Left kidney (tissue), 8 donors: Measurements from ENCODE around the gene SHISA8. TPM values are rescaled to one million over a fixed set of nuclear protein-coding genes. Genes with fewer than 3 reads are reported as not detected.
"Not testable (repeated sequence)": the region's sequence is repeated elsewhere in the genome, so short reads cannot be mapped to it uniquely, and the experiment has no call there.

Source experiments
- DNase-seq: peaks from one replicate; pipeline ENCODE4 v3.0.0-alpha.2; 2013
- long read RNA-seq, 8 donors: transcript quantifications; one replicate each; lab custom pipeline, GENCODE V29; 2026
- polyA plus RNA-seq: library from polyadenylated mRNA; unstranded; fragments of 120-200 nt; gene quantifications from one replicate; pipeline ENCODE4 v1.2.1, GENCODE V29; 2013; ENCODE audit not compliant: insufficient read length

SHISA8 gene
- 0.38 TPM for polyA plus RNA-seq
- long read RNA-seq, donor 1, result 0 reads
- long read RNA-seq, donor 2, result 0 reads
- long read RNA-seq, donor 3, result 0 reads
- long read RNA-seq, donor 4, result 0 reads
- long read RNA-seq, donor 5, result 0 reads
- long read RNA-seq, donor 6, result 0 reads
- long read RNA-seq, donor 7, partial matches to known transcripts, result 0 of 1 reads
- long read RNA-seq, donor 7, other reads (novel, unspliced or antisense), result 0 of 1 reads
- long read RNA-seq, donor 8, result 0 reads

DNA sequence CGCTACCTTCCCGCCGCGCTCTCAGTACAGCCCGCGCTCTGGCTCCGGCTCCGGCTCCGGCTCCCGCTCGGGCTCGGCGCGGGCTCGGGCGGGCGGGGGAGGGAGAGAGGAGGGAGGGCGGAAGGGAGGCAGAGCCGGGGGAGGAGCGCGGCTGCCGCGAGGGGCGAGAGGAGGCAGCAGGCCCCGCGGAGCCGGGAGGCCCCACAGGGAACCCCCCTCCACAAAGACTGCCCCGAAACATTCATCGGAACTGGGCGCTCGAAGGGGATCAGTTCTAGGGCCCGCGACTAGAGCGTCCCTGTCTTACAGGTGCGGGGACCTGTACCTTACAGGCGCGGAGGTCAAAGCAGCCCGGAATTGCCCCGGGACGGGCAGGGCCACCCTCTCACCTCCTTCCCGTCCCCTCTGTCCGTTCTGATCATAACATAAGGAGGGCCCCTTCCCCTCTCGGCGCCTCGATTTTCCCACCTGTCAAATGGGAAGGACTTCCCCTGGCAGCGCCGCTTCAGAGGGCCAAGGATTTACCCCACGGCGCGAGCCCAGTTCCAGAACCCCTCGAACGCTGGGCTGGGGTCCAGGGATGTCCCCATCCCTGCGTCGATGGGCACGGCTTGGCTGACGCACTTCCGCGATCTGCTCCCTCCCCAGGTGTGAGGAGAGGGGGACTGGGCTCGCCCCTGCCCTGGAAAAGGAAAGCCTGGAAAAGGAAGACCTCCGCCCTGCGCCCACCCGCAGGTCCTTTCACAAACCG lies at the start of gene SHISA8:
Gene SHISA8, minus strand, starts transcription at position 40 of the 751 bp plus-strand sequence. CDS start 407 bp downstream, outside the sequence.
- peak; percentile 63 for DNase-seq

DNA sequence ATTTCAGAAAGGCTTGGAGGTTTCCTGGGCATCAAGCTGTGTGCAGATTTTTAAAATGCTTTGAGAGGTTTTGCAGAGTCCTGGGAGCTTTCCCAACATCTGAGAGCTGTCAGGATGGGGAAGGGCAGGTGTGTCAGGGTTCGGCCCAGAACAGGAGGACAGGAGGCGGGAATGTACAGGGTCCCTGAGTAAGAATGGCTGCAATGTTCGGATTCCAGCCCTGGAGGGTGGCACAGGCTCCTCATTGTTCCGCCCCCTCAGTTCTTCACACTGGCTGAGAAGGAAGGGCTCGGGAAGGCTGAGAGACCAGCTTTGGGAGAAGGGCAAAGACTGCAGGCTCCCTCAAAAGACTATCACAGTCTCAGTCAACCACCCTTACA lies 49.2 kb upstream of the SHISA8 start:
- no peak for DNase-seq

DNA sequence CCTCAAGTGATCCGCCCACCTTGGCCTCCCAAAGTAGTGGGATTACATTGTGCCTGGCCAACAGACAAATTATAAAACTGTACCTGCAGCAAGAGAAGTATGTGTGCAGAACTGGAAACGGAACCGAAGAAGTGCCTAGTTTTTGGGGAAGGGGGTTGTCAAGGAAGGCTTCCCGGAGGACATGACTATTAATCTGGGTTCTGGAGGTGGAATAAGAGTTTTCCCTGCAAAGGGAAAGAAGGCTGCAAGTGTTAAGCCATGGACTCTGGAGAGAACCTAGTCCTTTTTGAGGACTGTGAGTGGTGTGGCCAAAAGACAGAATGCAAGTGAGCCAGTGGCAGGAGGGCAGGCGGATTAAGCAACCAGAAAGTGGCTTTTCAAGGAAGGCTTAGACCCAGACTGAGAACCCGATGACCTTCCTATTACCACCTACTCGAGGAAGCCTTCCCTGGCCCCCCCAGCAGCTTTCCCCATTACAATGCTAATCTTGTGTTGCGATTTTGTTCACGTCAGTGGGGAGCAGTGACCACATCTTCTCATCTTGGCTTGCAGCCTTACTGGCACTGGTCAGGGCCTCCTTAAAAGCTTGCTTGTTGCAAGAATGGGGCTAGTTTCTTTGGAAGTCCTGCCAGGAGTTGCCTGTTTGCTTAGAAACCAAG lies 48.7 kb upstream of the SHISA8 start:
- DNase-seq, result no peak

DNA sequence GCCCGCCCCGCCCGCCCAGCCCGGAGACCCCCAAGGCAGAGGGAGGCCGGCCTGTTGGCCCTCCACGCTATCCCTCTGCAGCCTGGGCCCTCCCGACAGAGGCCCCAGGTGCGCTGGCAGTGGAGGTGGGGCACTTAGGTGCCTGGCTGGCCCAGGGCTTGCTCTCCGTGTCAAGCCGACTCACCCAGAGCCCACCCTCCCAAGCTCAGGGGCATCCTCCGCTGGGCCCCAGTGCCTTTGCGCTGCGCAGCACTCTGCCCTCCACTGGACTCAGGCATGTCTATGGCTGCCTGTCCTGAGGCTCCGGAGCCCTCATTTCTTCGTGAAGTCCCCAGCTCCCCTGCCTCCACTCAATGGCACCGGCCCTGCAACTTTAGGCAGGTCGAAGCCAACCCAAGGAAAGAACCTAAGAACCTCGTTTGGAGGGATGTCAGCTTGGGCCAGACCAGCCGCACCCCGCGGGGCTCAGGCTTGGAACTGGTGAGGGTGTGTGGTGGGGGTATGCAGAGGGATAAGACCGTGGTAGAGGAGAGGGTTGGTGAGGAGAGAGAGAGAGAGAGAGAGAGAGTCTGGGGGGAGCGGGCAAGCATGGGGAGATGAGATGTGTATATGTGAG lies 43.2 kb upstream of the SHISA8 start:
- DNase-seq, result no peak

DNA sequence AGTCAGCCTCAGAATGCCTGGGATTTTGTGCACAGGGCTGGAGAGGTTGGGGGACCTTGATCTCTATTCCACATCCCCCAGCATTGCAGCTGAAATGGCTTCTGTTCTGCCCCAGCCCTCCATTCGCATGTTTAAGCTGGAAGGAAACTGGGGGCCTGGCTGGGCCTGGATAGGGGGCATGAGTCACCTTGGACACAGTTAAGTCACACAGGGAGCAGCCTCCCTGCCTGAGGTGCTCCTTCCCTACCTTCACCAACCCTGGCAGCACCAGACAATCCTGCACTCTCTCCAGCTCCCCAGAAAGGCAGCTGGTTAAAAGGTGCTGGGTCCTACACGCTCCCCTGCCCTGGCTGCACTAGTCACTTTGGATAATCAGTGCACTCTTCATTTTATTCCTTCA lies 37.8 kb upstream of the SHISA8 start:
- DNase-seq, result no peak

DNA sequence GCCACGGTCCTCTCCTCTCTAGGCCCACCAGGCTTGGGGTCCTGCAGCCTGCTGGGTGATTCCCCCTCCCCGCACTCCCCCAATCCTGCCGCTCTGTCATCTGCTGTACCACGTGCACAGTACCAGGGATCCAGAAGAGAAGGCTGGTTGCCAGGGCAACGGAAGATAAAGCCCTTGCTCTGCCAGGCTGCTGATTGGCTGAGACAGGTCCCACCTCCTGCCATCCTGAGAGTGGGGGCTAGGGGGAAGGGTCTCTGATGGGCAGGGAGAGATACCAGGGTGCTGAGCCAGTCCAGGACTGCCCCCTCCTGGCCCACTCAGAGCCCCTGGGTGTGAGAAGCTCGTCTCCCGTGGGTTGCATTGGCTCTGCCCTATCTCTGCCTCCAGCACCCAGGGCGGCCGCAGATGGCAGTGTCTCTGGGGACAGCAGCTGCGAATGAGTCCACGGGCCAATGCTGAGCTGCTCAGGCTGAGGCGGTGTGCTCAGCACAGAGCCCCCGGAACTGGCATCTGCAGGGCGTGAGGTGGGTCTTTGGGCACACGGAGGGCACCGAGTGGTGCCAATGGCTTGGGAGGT lies 37.1 kb upstream of the SHISA8 start, which contains the start of gene SMIM45:
Gene SMIM45, plus strand, starts transcription at position 253 of the 577 bp plus-strand sequence.
- DNase-seq, result no peak

DNA sequence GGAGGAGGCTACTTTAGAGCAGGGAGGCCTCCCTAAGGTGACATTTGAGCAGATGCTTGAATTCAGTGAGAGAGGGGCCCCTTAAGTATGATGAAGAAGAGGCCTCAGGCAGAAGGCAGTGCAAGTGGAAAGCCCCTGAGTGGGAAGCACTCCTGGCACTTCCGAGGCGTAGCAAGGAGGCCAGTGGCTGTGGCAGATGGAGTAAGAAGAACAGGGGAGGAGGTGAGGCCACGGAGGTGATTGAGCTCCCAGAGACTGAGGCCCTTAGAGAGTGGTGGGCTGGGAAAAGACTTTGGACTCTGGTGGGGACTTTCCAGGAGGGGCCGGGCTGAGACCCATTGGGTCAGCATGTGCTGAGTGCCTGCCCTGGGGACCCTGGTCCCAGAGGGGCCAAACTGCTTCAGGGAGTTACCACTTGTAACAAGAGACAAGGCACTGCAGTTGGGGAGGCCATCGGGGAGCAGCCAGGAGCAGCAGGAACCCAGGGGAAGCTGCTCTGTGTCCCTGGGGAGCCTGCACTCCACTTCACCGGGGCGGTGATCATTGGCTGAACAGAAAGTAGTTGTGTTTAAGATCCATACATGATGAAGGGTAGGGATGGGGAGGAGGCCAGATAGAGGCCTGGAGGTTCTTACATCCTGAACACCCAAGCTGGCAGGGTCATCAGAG lies 34.6 kb upstream of the SHISA8 start:
- DNase-seq, result no peak

DNA sequence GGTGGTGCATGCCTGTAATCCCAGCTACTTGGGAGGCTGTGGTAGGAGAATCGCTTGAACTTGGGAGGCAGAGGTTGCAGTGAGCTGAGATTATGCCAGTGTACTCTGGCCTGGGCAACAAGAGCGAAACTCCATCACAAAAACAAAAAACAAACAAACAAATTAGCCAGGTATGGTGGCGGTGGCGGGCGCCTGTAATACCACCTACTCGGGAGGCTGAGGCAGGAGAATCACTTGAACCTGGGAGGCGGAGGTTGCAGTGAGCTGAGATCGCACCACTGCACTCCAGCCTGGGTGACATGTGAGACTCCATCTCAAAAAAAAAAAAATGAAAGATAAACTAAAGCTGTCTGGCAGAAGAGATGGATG lies 34.0 kb upstream of the SHISA8 start:
- not testable (repeated sequence) for DNase-seq

DNA sequence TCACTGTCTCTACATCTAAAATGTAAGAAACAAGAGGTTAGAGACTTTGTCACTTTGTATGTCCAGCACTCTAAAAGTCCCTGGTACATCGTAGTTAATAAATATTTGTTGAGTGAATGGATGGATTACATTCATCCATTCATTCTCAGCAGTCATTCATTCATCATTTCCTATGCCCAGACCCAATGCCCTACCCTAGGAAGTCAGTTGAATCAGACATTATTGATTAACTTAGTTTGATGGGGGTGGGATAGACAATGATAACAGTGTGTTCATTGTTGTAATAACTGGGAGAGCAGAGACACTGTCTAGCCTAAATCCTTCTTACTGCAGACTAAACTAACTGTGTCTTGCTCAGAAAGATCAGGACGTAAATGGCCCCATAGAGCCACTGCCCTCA lies 33.3 kb upstream of the SHISA8 start:
- DNase-seq, result no peak

DNA sequence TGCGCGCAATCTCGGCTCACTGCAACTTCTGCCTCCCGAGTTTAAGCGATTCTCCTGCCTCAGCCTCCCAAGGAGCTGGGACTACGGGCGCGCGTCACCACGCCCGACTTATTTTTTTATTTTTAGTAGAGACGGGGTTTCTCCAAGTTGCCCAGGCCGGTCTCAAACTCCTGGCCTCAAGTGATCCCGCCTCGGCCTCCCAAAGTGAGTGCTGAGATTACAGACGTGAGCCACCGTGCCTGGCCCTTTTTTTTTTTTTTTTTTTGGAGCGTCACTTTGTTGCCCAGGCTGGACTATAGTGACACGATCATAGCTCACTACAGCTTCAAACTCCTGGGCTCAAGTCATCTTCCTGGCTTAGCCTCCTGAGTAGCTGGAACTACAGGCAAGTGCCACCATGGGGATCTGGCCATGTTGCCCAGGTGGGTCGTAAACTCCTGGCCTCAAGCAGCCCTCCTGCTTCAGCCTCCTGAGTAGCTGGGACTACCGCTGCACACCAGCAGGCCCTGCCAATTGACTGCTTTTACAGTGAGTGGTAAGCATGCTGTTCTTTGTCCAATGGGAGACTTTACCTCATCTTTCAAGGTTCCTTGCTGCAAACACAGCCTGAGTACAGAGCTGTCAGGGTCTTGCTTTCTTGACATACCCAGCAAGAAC lies 32.7 kb upstream of the SHISA8 start:
- no peak for DNase-seq

DNA sequence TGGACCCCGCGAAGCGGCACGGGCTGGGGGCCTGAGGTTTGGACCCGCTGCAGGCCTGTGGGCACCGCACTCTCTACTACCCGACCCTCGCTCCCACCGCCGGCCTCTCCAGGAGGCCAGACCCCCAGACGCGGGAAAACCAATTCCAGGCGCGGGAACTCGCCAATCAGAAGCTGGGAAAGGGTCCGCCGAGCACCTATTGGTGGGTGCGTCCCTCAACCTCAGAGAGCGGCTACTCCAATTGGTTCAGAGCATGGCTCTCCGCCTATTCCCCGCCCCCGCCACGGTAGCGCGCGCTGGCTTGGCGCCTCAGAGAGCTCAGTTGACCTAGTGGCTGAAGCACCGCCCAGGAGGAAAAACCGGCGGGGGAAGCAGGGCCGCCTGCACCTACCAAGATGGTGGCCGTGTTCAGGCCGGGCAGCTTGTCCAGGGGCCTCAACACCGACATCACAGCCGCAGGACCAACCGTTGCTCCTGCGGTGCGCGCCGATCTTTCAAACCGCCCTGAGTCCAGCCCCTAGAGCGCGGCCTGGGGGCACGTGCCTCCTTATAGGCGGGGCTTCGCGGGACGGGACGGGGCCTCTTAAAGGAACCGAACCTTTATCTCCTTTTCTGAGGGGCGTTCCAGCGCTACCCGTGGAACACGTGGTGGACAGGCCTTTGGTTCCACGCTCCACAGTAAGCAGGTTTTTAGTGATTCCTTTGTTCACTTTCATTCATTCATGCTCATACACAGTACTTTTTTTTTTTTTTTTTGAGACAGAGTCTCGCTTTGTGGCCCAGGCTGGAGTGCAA lies 32.0 kb upstream of the SHISA8 start, which contains the start of gene CENPM:
Gene CENPM, minus strand, starts transcription at position 524 of the 795 bp plus-strand sequence. Its CDS starts 76 bp downstream, at position 448.
- peak; percentile 94 for DNase-seq

DNA sequence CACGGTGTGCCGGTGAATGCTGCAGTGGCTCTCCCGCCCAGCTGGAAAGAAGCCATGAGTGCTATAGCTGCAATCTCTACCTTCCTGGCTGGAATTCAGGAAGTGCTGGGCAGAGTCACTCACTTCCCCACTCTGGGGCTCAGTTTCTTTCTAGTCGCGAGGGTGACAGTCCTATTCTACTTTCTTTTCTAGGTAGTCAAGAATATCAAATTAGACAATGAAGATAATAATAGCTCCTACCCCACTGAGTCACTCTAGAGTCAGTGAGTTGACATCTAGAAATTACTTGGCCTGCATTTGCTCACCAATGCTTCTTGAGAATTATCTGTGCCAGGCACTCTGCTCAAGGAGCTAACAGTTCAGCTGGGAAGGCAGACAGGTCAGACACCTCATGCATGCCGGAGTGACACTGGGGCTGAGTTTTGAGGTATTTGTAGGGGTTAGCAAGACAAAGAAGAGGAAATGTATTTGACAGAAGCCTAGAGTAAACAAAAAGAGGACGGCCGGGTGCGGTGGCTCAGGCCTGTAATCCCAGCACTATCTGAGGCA lies 28.9 kb upstream of the SHISA8 start:
- DNase-seq, result no peak

DNA sequence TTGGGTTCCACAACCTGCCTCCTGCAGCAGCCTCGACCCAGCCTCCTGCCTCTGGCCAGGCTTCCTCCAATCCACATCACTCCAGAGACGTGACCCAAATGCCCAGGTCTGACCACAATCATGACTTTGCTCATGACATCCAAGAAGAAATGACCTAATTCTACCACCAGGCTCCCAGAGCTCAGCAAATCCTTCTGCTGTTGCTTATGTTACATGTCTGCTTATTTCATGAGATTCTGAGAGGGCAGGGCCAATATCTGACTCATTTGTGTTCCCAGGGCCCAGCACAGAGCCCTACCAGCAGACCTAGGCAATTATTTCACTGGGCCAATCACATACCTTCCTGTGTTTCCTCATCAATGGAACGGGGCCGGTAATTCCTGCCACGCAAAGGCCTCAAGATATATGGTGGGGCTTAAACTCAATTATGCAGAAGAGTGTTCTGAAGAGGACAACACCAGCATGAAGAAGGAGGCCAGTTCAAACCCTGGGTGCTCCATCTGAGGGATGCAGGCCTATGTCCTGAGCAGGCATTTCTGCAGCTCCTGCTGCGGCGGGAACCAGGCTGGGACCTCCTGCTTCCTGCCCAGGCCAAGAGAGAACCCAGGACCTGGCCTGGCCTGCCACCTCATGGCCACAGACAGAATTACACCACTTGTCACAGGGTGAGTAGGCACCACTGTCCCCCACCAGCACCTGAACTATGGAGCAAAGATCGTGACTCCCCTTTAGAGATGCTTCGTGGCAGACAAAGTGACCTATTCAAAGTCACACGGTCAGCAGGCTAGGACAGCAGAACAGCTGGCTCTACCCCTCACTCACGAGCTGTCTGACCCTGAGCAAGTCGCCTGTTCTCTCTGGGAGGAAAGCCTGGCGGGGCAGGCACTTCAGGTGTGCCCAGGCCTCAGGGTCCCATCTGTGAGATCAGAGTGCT lies 26.2 kb upstream of the SHISA8 start:
- DNase-seq, result peak; percentile 66

DNA sequence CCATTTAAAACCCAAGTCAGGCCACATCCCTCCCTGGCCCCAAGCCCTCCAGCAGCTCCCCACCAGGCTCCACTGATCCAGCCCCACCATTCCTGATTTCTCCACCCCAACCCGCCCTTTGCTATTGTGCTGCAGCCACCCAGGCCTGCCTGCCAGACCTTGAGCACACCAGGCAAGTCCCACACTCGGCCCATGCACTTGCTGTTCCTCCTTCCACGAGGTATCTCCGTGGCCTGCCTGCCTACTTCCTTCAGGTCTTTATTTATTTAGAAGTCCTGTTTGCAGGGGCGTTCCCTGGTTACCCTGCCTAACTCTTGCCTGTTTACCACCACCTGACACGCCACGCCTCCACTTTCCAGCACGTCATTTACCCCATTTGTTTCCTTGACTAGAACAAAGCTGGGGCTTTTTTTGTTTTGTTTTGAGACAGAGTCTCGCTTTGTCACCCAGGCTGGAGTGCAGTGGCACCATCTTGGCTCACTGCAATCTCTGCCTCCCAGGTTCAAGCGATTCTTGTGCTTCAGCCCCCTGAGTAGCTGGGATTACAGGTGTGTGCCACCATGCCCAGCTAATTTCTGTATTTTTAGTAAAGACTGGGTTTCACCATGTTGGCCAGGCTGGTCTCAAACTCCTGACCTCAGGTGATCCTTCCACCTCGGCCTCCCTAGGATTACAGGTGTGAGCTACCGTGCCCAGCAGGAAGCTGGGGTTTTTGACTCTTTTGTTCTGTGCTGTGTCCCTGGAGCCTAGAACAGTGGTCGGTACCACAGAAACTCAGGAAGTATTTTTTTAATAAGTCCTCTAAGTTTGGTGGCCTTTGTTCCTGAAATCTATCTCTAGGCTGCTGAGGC lies 25.3 kb upstream of the SHISA8 start:
- no peak for DNase-seq

DNA sequence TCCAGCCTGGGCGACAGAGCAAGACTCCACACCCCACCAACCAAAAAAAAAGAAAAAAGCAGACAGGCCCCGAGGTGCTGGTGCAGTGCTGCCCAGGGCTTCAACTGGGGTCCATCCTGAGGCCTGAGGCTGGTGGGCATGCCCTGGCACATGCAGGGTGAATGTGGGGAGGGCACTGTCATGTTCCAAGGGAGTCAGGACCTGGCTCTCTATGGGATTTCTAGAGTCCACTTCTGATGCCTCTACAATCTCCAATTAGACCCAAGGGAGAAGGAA lies 22.0 kb upstream of the SHISA8 start:
- no peak for DNase-seq

DNA sequence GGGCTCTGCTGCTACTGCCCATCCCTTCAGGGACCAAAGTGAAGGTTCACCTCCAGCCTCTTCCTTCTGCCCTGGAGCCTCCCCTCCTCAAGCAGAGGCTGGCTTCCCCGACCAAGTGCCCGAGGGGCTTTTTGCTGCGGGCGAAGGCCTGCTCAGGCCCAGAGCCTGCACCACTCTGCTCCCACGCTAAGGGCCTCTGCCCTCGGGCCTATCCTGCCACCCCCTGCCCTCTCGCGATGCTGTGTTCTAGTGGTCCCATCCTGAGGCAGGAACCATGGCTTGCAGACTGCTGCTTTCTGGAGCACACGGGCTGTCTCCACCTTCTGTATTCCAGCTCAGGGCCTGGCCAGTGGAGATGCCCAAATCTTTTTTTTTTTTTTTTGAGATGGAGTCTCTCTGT lies 20.6 kb upstream of the SHISA8 start:
- no peak for DNase-seq

DNA sequence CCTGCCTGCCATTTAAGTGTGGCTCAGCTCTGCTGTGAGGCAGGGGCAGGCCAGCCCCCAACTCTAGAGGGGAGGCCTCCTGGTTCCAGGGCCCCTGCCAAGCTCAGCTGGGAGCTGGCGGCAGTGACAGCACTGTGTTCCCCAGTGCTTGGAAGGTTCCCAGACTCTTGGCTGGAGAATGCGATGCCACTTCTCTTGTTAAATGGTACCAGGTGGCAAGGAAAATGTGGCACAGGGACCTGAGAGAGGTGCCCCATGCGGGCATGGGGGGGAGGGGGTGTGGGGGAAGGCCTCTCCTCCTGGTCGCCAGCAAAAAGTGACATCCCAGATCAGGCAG lies 20.1 kb upstream of the SHISA8 start:
- no peak for DNase-seq
